ENCODE data around the gene LSG1.

Gene LSG1

GRCh38 chr3:194685718-194686413 lies 13.9 kb upstream of the LSG1 start, which contains the start of gene FAM43A:
FAM43A (plus strand) TSS chr3:194685883; CDS start chr3:194686827, 944 bp downstream.
- Histone ChIP-seq H3K4me2 (ENCODE audit: low read length) (peak within 1 kb of the TSS; percentile 99), H3K36me3 (ENCODE audit: control insufficient read depth, low read length) (peaks cover 9% of the 10 kb centered on the region; the same call in 1 of the 2 replicates), H3K4me3 (ENCODE audit: low read length) (peak within 1 kb of the TSS; percentile 87), H4K20me1 (ENCODE audit: control insufficient read depth, insufficient read depth, low read depth, low read length) (no peaks in the 10 kb centered on the region), H3K9me2 (replicated peaks; ENCODE audit: control insufficient read depth, low read length) (no peaks in the 10 kb centered on the region), H3K4me1 (ENCODE audit: control insufficient read depth, low read length) (peaks cover 66% of the 10 kb centered on the region), H3K27ac (ENCODE audit: low read depth, low read length) (0 out of 2 replicates have a peak within 1 kb of the TSS, but pooled peaks have one; percentile 2), H3K79me2 (ENCODE audit: control insufficient read depth, low read length) (peaks cover 22% of the 10 kb centered on the region), H3K27me3 (ENCODE audit: control insufficient read depth, low read length) (peaks cover 22% of the 10 kb centered on the region), H3K9me3 (ENCODE audit: control insufficient read depth, insufficient read depth, low read length) (no peaks in the 10 kb centered on the region), H3F3A (ENCODE audit: control insufficient read depth, insufficient read depth) (peaks cover 22% of the 10 kb centered on the region)
- TF ChIP-seq, protein P1, sequence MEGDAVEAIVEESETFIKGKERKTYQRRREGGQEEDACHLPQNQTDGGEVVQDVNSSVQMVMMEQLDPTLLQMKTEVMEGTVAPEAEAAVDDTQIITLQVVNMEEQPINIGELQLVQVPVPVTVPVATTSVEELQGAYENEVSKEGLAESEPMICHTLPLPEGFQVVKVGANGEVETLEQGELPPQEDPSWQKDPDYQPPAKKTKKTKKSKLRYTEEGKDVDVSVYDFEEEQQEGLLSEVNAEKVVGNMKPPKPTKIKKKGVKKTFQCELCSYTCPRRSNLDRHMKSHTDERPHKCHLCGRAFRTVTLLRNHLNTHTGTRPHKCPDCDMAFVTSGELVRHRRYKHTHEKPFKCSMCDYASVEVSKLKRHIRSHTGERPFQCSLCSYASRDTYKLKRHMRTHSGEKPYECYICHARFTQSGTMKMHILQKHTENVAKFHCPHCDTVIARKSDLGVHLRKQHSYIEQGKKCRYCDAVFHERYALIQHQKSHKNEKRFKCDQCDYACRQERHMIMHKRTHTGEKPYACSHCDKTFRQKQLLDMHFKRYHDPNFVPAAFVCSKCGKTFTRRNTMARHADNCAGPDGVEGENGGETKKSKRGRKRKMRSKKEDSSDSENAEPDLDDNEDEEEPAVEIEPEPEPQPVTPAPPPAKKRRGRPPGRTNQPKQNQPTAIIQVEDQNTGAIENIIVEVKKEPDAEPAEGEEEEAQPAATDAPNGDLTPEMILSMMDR (IDR thresholded peaks at IDR 0.05; ENCODE audit: low read depth, low read length, poor library complexity, severe bottlenecking): peak; percentile 22
- no peak for TF ChIP-seq EZH2phosphoT487 (IDR thresholded peaks at IDR 0.05; ENCODE audit: borderline replicate concordance, low read length)

GRCh38 chr3:194685065-194685717 lies 13.2 kb upstream of the LSG1 start:
- H3K27ac ChIP-seq (ENCODE audit: low read depth, low read length): no peak overlapping the region
- H3K4me1 ChIP-seq (ENCODE audit: control insufficient read depth, low read length): peaks cover 60% of the 10 kb centered on the region
- peaks cover 9% of the 10 kb centered on the region; the same call in 1 of the 2 replicates for H3K36me3 ChIP-seq (ENCODE audit: control insufficient read depth, low read length)
- H3K9me3 ChIP-seq (ENCODE audit: control insufficient read depth, insufficient read depth, low read length): no peaks in the 10 kb centered on the region
- H3K79me2 ChIP-seq (ENCODE audit: control insufficient read depth, low read length): peaks cover 22% of the 10 kb centered on the region
- peak overlapping the region; percentile 87 for H3K4me3 ChIP-seq (ENCODE audit: low read length)
- TF ChIP-seq EZH2phosphoT487 (IDR thresholded peaks at IDR 0.05; ENCODE audit: borderline replicate concordance, low read length): no peak
- TF ChIP-seq, protein P1 (IDR thresholded peaks at IDR 0.05; ENCODE audit: low read depth, low read length, poor library complexity, severe bottlenecking): no peak
- peaks cover 15% of the 10 kb centered on the region for H3F3A ChIP-seq (ENCODE audit: control insufficient read depth, insufficient read depth)
- no peaks in the 10 kb centered on the region for H3K9me2 ChIP-seq (replicated peaks; ENCODE audit: control insufficient read depth, low read length)
- peak overlapping the region; percentile 99 for H3K4me2 ChIP-seq (ENCODE audit: low read length)
- H3K27me3 ChIP-seq (ENCODE audit: control insufficient read depth, low read length): peaks cover 22% of the 10 kb centered on the region
- H4K20me1 ChIP-seq (ENCODE audit: control insufficient read depth, insufficient read depth, low read depth, low read length): no peaks in the 10 kb centered on the region

DNA sequence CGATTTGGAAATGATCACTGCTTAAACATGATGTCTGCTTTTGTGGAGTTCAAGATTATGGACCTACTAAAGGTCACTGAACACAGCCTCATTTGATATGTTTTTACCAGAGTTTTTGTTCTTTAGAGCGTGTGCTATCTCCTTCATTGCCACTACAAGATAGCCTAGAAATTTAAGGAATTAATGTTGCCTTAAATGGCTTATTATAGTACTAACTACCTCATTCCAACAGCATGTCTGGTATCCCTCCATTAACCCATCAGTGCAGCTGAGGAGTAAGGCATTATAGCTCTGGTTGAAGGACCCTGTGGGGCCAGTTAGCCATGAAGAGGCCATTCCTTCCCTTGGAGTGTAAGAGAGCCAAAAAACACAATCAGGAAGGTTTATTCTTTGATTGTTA lies 11.4 kb upstream of the LSG1 start:
- Histone ChIP-seq H3K4me3 (ENCODE audit: low read length) (no peak overlapping the region), H4K20me1 (ENCODE audit: control insufficient read depth, insufficient read depth, low read depth, low read length) (no peaks in the 10 kb centered on the region), H3K9me3 (ENCODE audit: control insufficient read depth, insufficient read depth, low read length) (no peaks in the 10 kb centered on the region), H3K36me3 (ENCODE audit: control insufficient read depth, low read length) (no peaks in the 10 kb centered on the region), H3K27me3 (ENCODE audit: control insufficient read depth, low read length) (peaks cover 22% of the 10 kb centered on the region), H3K4me2 (ENCODE audit: low read length) (no peak overlapping the region), H3F3A (ENCODE audit: control insufficient read depth, insufficient read depth) (peaks cover under 1% of the 10 kb centered on the region), H3K27ac (ENCODE audit: low read depth, low read length) (no peak overlapping the region), H3K9me2 (replicated peaks; ENCODE audit: control insufficient read depth, low read length) (no peaks in the 10 kb centered on the region), H3K4me1 (ENCODE audit: control insufficient read depth, low read length) (peaks cover 43% of the 10 kb centered on the region), H3K79me2 (ENCODE audit: control insufficient read depth, low read length) (peaks cover 13% of the 10 kb centered on the region)
- no peak for TF ChIP-seq EZH2phosphoT487 (IDR thresholded peaks at IDR 0.05; ENCODE audit: borderline replicate concordance, low read length)
- TF ChIP-seq, protein P1 (IDR thresholded peaks at IDR 0.05; ENCODE audit: low read depth, low read length, poor library complexity, severe bottlenecking): no peak

Measured in DOHH2 (cell line).